K562 (cell line): ENCODE results near the gene PNISR. TPM values are rescaled to one million over a fixed set of nuclear protein-coding genes. Genes with fewer than 3 reads are reported as not detected.

Experiments
- ATAC-seq: fragments of 200-7000 bp; cut with Tn5 transposase; 3 replicates; pipeline ENCODE4 v1.9.1; 2020; ENCODE audit warnings: moderate library complexity
- BruUV-seq: library from RNA; stranded (reverse); fragments of 400-500 nt; replicated peaks from 2 replicates; lab custom pipeline; 2021; lab: Mats Ljungman, UMichigan
- CTCF ChIA-PET: fragments of 300-600 bp; formaldehyde crosslinking; extraction: SDS; loops from one replicate; lab custom pipeline; 2021; ENCODE audit warnings: low intra/inter-chr PET ratio; lab: Yijun Ruan, JAX
- POLR2A ChIA-PET: fragments of 300-600, 350-650 bp; sonication (Branson Sonifier 250); formaldehyde crosslinking; extraction: SDS; loops from one replicate; lab custom pipeline; 2021; ENCODE audit warnings: antibody characterized with exemption, inconsistent platforms; lab: Yijun Ruan, JAX
- DNase-seq, 4 experiments: peaks; one replicate each; pipeline versions ENCODE4 v3.0.0 to v3.0.0-alpha.2; 2011 to 2018; ENCODE audit warnings: low spot score in 3 of 4, mixed read lengths in 3 of 4; ENCODE audit errors: extremely low read depth in 1 of 4
- FAIRE-seq: peaks from 2 replicates; lab custom pipeline; 2011; peaks lifted over from hg19 to GRCh38; lab: Jason Lieb, UNC
- H2AFZ ChIP-seq: 2 replicates; pipeline ENCODE4 v1.6.0; 2011; ENCODE audit warnings: low read depth, low read length, control low read depth, inconsistent platforms
- H3K27ac ChIP-seq: fragments of 200-600 bp; 3 replicates; pipeline ENCODE4 v1.8.0; 2011; ENCODE audit warnings: low read depth, mild to moderate bottlenecking, control low read depth, inconsistent platforms, low read length, moderate library complexity, mixed read lengths; ENCODE audit errors: extremely low read depth
- H3K27me3 ChIP-seq, 2 experiments: fragments of 300-600 bp in 1 of 2; 2 replicates in 1 of 2; 3 replicates in 1 of 2; pipeline versions ENCODE4 v1.6.0 to v1.8.0; 2011; ENCODE audit warnings: inconsistent platforms in 2 of 2, low read length in 2 of 2, mild to moderate bottlenecking in 1 of 2, mixed read lengths in 1 of 2, moderate library complexity in 1 of 2; ENCODE audit not compliant: control insufficient read depth in 2 of 2, insufficient read depth in 2 of 2
- H3K36me3 ChIP-seq: fragments of 300-600 bp; 3 replicates; pipeline ENCODE4 v1.8.0; 2011; ENCODE audit warnings: mild to moderate bottlenecking, low read length, inconsistent platforms; ENCODE audit not compliant: control insufficient read depth, insufficient read depth
- H3K4me1 ChIP-seq, 2 experiments: fragments of 200-600 bp in 1 of 2; replicated peaks in 1 of 2; 2 replicates in 1 of 2; 3 replicates in 1 of 2; pipeline versions ENCODE4 v1.5.1 to v1.8.0; 2011; ENCODE audit warnings: inconsistent platforms in 2 of 2, low read length in 2 of 2, mild to moderate bottlenecking in 1 of 2, mixed read lengths in 1 of 2, moderate library complexity in 1 of 2; ENCODE audit not compliant: control insufficient read depth in 2 of 2, insufficient read depth in 2 of 2
- H3K4me2 ChIP-seq: 2 replicates; pipeline ENCODE4 v1.6.1; 2011; ENCODE audit warnings: low read length, control low read depth, inconsistent platforms, mixed read lengths; ENCODE audit not compliant: insufficient read depth
- H3K4me3 ChIP-seq: fragments of 200-600 bp; sonication (generic), shearing (Covaris generic); 2 replicates; pipeline ENCODE4 v1.5.1; 2016; ENCODE audit warnings: control low read depth, inconsistent platforms
- H3K79me2 ChIP-seq: fragments of 200-600 bp; 3 replicates; pipeline ENCODE4 v1.8.0; 2011; ENCODE audit warnings: low read length, inconsistent platforms; ENCODE audit not compliant: control insufficient read depth, insufficient read depth
- H3K9ac ChIP-seq, 2 experiments: 2 replicates each; pipeline versions ENCODE4 v1.6.0 to v1.6.1; 2011; ENCODE audit warnings: low read depth in 2 of 2, low read length in 2 of 2, control low read depth in 1 of 2, inconsistent platforms in 1 of 2, mild to moderate bottlenecking in 1 of 2, mixed read lengths in 1 of 2; ENCODE audit not compliant: insufficient read depth in 1 of 2
- H3K9me1 ChIP-seq: one replicate; pipeline ENCODE4 v1.6.0; 2011; ENCODE audit warnings: inconsistent platforms, mild to moderate bottlenecking, low read length, moderate library complexity; ENCODE audit not compliant: control insufficient read depth, insufficient read depth
- H3K9me3 ChIP-seq: replicated peaks from 2 replicates; pipeline ENCODE4 v1.5.1; 2011; ENCODE audit warnings: low read depth, low read length, inconsistent platforms; ENCODE audit not compliant: control insufficient read depth, insufficient read depth
- H4K20me1 ChIP-seq: replicated peaks from 2 replicates; pipeline ENCODE4 v1.6.1; 2011; ENCODE audit warnings: low read length, inconsistent platforms, mixed read lengths; ENCODE audit not compliant: control insufficient read depth, insufficient read depth
- ARID1B ChIP-seq: fragments of 450-650 bp; IDR thresholded peaks from 2 replicates; pipeline ENCODE4 v1.6.1; 2016; ENCODE audit warnings: antibody characterized with exemption, mild to moderate bottlenecking, inconsistent platforms
- CBFA2T3 ChIP-seq: fragments of 450-650 bp; IDR thresholded peaks from 2 replicates; pipeline ENCODE4 v1.6.1; 2017
- L3MBTL2 ChIP-seq: fragments of 450-650 bp; IDR thresholded peaks from 2 replicates; pipeline ENCODE4 v1.6.1; 2016; ENCODE audit warnings: mild to moderate bottlenecking, moderate library complexity
- MECOM ChIP-seq: fragments of 250-450 bp; sonication (Bioruptor Pico); IDR thresholded peaks from 2 replicates; pipeline ENCODE4 v1.8.0; 2022; ENCODE audit warnings: inconsistent platforms
- MTA3 ChIP-seq: fragments of 450-650 bp; formaldehyde crosslinking; IDR thresholded peaks from 2 replicates; pipeline ENCODE4 v1.6.1; 2017; ENCODE audit warnings: mild to moderate bottlenecking, borderline replicate concordance
- PPARD ChIP-seq: fragments of 250-450 bp; sonication (Bioruptor Pico); IDR thresholded peaks from 2 replicates; pipeline ENCODE4 v1.8.0; 2022; ENCODE audit warnings: inconsistent platforms, mild to moderate bottlenecking, moderate library complexity
- TOE1 ChIP-seq, 2 experiments: fragments of 450-650 bp in 1 of 2; sonication (generic) in 1 of 2; formaldehyde crosslinking in 1 of 2; IDR thresholded peaks; 2 replicates each; pipeline versions ENCODE4 v1.7.1 to v1.8.0; 2016 to 2022; ENCODE audit warnings: borderline replicate concordance in 2 of 2, mild to moderate bottlenecking in 2 of 2, antibody characterized with exemption in 1 of 2, inconsistent platforms in 1 of 2, low read depth in 1 of 2, missing genetic modification reagents in 1 of 2, moderate library complexity in 1 of 2
- TRIM24 ChIP-seq, 2 experiments: fragments of 450-650 bp; IDR thresholded peaks; 2 replicates each; pipeline ENCODE4 v1.6.1; 2016
- WHSC1 ChIP-seq: IDR thresholded peaks from one replicate; pipeline ENCODE4 v1.6.1; 2012; ENCODE audit warnings: low read length, control low read depth, inconsistent platforms
- ZBTB8A ChIP-seq: fragments of 450-650 bp; IDR thresholded peaks from 2 replicates; pipeline ENCODE4 v1.6.1; 2018; ENCODE audit warnings: mild to moderate bottlenecking, moderate library complexity; ENCODE audit not compliant: partially characterized antibody
- ZEB2 ChIP-seq: fragments of 450-650 bp; IDR thresholded peaks from 2 replicates; pipeline ENCODE4 v1.6.1; 2016
- ZKSCAN3 ChIP-seq: fragments of 250-450 bp; sonication (Bioruptor Pico); IDR thresholded peaks from 2 replicates; pipeline ENCODE4 v1.4.0; 2020
- ZNF445 ChIP-seq: fragments of 250-450 bp; sonication (Bioruptor Pico); IDR thresholded peaks from 2 replicates; pipeline ENCODE4 v1.4.0; 2020; ENCODE audit warnings: low read depth, mild to moderate bottlenecking, moderate library complexity
- ZNF518B ChIP-seq: fragments of 250-450 bp; sonication (Bioruptor Pico); IDR thresholded peaks from 2 replicates; pipeline ENCODE4 v1.5.0; 2021; ENCODE audit warnings: mild to moderate bottlenecking, moderate library complexity
- WGBS: fragments of 100-300 bp; shearing (Covaris generic); methylation state at CpG from one replicate; pipeline ENCODE4 v1.1.6; 2016; ENCODE audit warnings: low coverage, mixed read lengths; ENCODE audit not compliant: insufficient coverage; ENCODE audit errors: missing lambda C conversion rate; 5-methylcytosine and 5-hydroxymethylcytosine counted together
- in situ Hi-C: fragments of 300-500 bp; cut with MboI; formaldehyde crosslinking; loops from 4 replicates; pipeline ENCODE4 v1.15.0; 2018; ENCODE audit warnings: inconsistent platforms, mixed read lengths
- intact Hi-C: fragments of 100-400 bp; cut with micrococcal nuclease; formaldehyde crosslinking; loops from 2 replicates; pipeline ENCODE4 v1.14.2; 2022
- polyA plus RNA-seq, 8 experiments: library from polyadenylated mRNA; depleted of rRNA in 4 of 8; stranded (reverse) in 5 of 8; unstranded in 3 of 8; fragments of >200 nt; fragmentation: Nextera tagmentation in 2 of 8; fragmentation: Illumina TruSeq in 1 of 8; extraction: Ambion mirVana in 2 of 8; extraction: Trizol in 1 of 8; gene quantifications; 2 replicates each; pipeline versions ENCODE4 v1.2.1 to v1.2.3, GENCODE V29; 2011 to 2014; ENCODE audit warnings: inconsistent platforms in 1 of 8, missing spikeins in 1 of 8
- total RNA-seq, 7 experiments: library from RNA; depleted of rRNA in 6 of 7; stranded (reverse); fragments of >200 nt in 6 of 7; fragmentation: Illumina TruSeq in 2 of 7; extraction: Trizol in 2 of 7; gene quantifications; 2 replicates each; pipeline versions ENCODE4 v1.2.1 to v1.2.3, GENCODE V29; 2011 to 2021; ENCODE audit warnings: low replicate concordance in 1 of 7
- TF ChIP-seq, protein P1 (sequence below), 2 experiments: fragments of 450-650 bp in 1 of 2; IDR thresholded peaks; 2 replicates each; pipeline ENCODE4 v1.6.1; 2011 to 2017; ENCODE audit warnings: low read depth in 2 of 2, antibody characterized with exemption in 1 of 2, borderline replicate concordance in 1 of 2, low read length in 1 of 2, mild to moderate bottlenecking in 1 of 2, mixed read lengths in 1 of 2; ENCODE audit not compliant: control insufficient read depth in 1 of 2
- TF ChIP-seq, protein P2 (sequence below), 3 experiments: fragments of 200-800 bp in 1 of 3; sonication (Bioruptor generic) in 1 of 3; sonication (generic) in 1 of 3; formaldehyde crosslinking in 1 of 3; IDR thresholded peaks; 2 replicates each; pipeline versions ENCODE4 v1.6.1 to v1.8.0; 2016 to 2022; ENCODE audit warnings: mild to moderate bottlenecking in 2 of 3, missing compliant biosample characterization in 2 of 3, missing genetic modification characterization in 2 of 3, missing genetic modification reagents in 1 of 3

PNISR gene
- total and polyA plus RNA-seq, 9 of the 15 experiments (the other 6 are each of a cell fraction or from before 2014, with no cell fraction given) = 97.4 to 206 (median 131) TPM

- Histone ChIP-seq H3K79me2 (no peaks in the 10 kb centered on the region), H3K9ac (no peak overlapping the region), H3K36me3 (no peaks in the 10 kb centered on the region), H3K27me3 (peaks cover 6 to 9% of the 10 kb centered on the region in 2 experiments; a peak in 4 of 5 replicates), H3K9me3 (no peaks in the 10 kb centered on the region), H3K9me1 (no peaks in the 10 kb centered on the region), H3K4me1 (no peaks in the 10 kb centered on the region), H3K4me3 (no peak overlapping the region), H4K20me1 (no peaks in the 10 kb centered on the region), H2AFZ (no peak overlapping the region), H3K27ac (no peak overlapping the region), H3K4me2 (no peak overlapping the region)
- no peak for DNase-seq
- ChIA-PET CTCF (no interaction called here), POLR2A (no interaction called here)
- 0% methylated on average over 1 of the region's 1 CpG for WGBS
- BruUV-seq = no TSS peak
- intact Hi-C loops (no loop called here), in situ Hi-C loops (no loop called here)
- FAIRE-seq = no peak
- ATAC-seq = no peak
- TF ChIP-seq PPARD = no peak
- no peak for TF ChIP-seq TRIM24 (IDR thresholded peaks at IDR 0.05)
- TF ChIP-seq MTA3 = no peak
- TF ChIP-seq, protein P1, sequence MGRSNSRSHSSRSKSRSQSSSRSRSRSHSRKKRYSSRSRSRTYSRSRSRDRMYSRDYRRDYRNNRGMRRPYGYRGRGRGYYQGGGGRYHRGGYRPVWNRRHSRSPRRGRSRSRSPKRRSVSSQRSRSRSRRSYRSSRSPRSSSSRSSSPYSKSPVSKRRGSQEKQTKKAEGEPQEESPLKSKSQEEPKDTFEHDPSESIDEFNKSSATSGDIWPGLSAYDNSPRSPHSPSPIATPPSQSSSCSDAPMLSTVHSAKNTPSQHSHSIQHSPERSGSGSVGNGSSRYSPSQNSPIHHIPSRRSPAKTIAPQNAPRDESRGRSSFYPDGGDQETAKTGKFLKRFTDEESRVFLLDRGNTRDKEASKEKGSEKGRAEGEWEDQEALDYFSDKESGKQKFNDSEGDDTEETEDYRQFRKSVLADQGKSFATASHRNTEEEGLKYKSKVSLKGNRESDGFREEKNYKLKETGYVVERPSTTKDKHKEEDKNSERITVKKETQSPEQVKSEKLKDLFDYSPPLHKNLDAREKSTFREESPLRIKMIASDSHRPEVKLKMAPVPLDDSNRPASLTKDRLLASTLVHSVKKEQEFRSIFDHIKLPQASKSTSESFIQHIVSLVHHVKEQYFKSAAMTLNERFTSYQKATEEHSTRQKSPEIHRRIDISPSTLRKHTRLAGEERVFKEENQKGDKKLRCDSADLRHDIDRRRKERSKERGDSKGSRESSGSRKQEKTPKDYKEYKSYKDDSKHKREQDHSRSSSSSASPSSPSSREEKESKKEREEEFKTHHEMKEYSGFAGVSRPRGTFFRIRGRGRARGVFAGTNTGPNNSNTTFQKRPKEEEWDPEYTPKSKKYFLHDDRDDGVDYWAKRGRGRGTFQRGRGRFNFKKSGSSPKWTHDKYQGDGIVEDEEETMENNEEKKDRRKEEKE (IDR thresholded peaks at IDR 0.05; ENCODE audit: borderline replicate concordance in 1 of 2, control insufficient read depth in 1 of 2, low read depth in 2 of 2, low read length in 1 of 2) = no peak
- no peak for TF ChIP-seq WHSC1
- no peak for TF ChIP-seq ZNF518B (CRISPR knock-in tag)
- TF ChIP-seq TOE1 (IDR thresholded peaks at IDR 0.05; ENCODE audit: borderline replicate concordance) = no peak
- no peak for TF ChIP-seq TOE1 (CRISPR knock-in tag; IDR thresholded peaks at IDR 0.05; ENCODE audit: borderline replicate concordance, low read depth)
- 0 out of 2 replicates have a peak, but pooled peaks have one; percentile 16 for TF ChIP-seq ARID1B
- TF ChIP-seq ZKSCAN3 (CRISPR knock-in tag) = no peak
- TF ChIP-seq ZEB2 = no peak
- 0 out of 2 replicates have a peak, but pooled peaks have one; percentile 52 for TF ChIP-seq MECOM
- peak; percentile 50; the same call in 1 of the 2 replicates for TF ChIP-seq CBFA2T3
- no peak for TF ChIP-seq ZBTB8A
- TF ChIP-seq ZNF445 (CRISPR knock-in tag) = no peak
- TF ChIP-seq L3MBTL2 = no peak
- TF ChIP-seq, protein P2, sequence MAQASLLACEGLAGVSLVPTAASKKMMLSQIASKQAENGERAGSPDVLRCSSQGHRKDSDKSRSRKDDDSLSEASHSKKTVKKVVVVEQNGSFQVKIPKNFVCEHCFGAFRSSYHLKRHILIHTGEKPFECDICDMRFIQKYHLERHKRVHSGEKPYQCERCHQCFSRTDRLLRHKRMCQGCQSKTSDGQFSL (CRISPR knock-in tag; IDR thresholded peaks at IDR 0.05) = no peak
- TF ChIP-seq, protein P2 (tag; IDR thresholded peaks at IDR 0.05) = no peak
These were observed 68.5 kb downstream of the PNISR start for GRCh38 chr6:99356641-99357040.
